Stimulated activated CD4-positive, alpha-beta T cell treated with anti-CD3 and anti-CD28 coated beads, Interleukin-15, amount 100 ng/mL, for 48 hours (primary cell): ENCODE results near the gene TMTC4.
"Not testable (repeated sequence)": the region's sequence is repeated elsewhere in the genome, so short reads cannot be mapped to it uniquely, and the experiment has no call there.

Source experiments
- DNase-seq, 2 donors: peaks; one replicate each; pipeline ENCODE4 v3.0.0-alpha.2; 2020; ENCODE audit warnings: low read depth in 2 of 2

Gene TMTC4

DNA sequence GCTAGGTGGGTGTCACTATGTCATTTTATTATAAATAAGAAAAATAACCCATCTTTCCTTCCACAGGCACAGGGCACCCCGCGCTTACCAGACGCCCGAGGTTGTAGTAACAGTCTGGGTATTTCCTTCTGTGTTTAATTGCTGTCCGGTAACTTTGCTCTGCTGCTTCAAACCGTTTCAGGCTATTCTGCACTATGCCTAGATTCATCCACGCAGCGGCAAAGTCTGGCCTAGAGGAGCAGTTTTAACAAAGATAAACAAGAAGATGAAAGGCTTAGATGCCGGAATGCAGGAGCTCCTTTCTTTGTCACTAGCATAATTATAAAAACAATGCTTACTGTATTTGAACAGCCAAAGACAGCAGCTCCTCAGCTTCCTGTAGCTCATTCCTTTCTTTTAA lies 49.1 kb downstream of the TMTC4 start:
- no peak for DNase-seq

DNA sequence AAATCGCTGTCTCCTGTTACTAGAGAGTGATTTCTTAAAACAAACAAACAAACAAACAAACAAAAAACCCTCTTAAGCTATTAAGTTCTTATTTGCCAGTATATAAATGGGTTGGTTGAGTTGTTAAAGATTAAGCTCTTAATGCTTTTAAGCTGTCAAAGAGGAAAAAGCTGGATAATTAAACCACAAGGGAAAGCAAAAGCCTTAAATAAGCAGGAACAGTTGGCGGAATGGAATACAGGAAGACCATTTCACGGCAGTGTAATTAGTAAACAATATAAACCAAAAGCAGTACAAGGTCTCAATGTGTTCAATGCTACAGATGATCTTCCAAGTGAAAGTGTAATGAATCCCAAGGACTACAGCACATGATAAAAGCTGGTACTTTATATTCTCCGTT lies 53.8 kb downstream of the TMTC4 start:
- DNase-seq = no peak

DNA sequence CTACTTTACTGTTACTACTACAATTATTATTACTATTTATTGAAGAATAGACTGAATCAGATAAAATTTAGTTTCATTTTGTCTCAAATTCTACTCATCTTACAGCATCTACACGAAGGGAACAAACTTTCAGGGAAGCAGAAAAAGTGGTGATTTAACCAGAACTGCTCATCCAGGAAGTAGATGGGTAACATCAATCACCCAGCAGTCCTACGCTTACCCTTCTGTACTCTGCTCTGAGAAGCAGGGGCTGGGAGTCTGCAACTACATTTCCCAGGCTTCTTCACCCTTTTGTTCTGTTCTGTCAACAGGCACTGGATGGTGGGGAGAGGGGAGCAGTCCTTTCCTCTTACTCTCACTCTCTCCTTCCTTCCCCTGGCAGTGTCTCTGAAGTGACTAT lies 54.7 kb downstream of the TMTC4 start:
- DNase-seq = no peak

DNA sequence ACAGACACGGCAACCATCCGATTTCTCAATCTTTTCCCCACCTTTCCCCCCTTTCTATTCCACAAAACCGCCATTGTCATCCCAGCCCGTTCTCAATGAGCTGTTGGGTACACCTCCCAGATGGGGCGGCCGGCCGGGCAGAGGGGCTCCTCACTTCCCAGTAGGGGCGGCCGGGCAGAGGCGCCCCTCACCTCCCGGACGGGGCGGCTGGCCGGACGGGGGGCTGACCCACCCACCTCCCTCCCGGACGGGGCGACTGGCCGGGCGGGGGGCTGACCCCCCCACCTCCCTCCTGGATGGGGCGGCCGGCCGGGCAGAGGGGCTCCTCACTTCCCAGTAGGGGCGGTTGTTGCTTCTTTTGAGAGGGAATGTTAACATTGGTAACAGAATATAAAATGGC lies 55.7 kb downstream of the TMTC4 start:
- DNase-seq = not testable (repeated sequence)

DNA sequence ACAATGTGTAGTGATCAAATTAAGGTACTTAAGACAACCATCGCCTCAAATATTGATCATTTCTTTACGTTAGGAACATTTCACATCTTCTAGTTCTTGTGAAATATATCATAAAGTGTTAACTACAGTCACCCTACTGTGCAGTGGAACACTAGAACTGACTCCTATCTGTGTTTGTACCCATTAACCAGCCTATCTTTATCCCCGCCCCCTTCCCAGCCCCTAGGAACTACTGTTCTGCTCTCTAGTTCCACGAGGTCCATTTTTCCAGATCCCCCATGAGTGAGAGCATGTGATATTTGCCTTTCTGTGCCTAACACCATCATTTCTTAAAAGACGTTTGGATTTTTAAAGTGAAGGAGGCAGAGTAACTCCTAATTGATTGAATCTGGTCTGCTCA lies 61.6 kb downstream of the TMTC4 start:
- DNase-seq = no peak

DNA sequence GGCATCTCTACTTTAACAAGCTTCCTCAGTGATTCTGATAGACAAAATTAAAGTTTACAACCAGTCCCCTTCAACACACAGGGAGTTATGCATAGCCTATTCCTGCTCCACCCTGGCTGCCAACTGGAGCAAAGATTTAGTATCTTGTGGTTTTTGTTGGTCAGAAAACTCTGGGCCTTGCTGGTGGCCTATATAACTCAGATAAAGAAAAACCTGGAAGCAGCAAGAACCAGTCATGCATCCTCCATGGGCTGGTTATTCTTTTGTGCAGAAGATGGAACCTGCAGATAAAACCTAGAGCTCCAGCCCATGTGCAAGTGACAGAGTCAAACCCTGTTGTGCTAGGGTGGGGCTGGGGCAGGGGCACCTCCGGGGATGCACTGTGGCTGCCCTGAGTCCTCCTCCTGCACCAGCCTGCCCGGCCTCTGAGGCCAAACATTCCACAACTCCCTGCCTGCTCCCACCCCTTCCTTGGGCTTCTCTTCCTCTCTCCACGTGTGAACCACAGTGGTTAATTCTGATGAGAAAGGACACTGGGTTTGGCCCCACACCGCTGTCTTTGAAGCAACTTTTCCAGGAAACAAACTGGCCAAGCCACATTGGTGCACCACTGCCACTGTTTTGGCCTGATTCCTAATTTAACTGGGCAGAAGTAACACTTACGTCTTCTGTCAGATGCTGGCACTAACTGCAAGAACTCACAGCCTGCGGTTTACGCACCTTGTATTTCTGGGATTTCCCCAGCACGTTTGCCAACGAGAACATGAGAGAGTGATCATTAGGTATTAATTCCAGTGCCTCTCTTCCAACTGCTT lies 62.7 kb downstream of the TMTC4 start:
- no peak for DNase-seq

DNA sequence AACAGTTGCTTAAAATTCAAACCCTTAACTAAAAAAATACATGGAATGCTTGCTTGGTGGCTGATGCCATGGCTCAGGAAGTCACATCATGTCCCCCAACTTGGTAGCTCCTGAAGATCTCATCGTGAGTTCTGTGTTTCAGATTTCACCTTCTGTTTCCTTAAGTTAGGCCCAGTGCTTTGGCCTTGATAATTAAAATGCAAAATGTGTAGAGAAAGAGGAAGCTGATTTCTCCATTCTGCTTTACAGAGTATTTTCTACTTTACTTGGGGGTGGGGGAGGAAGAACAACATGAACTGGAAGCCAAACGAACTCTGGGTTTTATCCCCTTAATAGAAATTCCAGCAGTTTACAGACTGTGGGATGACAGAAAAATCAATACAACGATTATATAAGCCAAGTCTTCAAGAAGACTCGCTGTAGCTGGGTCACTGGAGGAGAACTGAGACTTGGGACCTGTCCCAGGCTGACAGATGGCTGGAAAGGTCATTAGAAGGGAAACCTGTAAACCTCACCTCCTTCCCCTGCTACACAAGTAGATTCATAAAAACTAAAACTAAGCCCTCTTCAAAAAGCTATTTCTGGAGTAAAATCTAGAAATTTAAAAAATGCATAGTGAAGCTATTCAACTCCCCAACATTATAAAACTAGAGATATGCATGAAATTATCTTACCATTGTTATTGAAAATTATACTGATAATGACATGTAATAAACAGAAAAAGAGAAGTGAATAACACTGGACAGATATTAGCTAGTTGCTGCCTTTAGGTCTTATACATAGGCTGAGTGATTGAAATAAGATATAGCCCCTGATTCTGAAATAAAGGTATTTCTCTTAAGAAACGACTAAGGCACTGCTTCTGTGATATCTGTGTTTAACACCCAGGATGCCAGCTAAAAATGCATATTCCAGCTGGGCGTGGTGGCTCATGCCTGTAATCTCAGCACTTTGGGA lies 63.9 kb downstream of the TMTC4 start:
- no peak for DNase-seq

DNA sequence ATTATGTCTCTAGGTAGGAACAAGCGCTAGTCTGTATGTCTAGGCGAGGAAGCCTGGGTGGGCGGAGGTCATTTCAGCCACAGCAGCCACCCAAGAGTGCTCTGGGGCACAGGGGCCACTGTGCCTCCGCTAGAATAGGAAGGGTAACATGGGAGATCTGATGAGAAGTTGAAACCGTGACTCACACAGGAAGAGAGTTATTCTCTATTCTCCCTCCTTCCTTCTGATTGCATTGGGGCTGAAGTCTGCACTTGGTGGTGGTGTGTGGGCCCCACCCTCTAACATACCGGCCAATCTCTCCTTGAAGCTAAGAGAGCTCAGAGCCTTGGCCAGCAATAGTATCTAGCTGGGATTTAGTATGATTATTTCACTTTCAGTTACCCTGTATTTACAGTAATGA lies 65.7 kb downstream of the TMTC4 start:
- no peak for DNase-seq

DNA sequence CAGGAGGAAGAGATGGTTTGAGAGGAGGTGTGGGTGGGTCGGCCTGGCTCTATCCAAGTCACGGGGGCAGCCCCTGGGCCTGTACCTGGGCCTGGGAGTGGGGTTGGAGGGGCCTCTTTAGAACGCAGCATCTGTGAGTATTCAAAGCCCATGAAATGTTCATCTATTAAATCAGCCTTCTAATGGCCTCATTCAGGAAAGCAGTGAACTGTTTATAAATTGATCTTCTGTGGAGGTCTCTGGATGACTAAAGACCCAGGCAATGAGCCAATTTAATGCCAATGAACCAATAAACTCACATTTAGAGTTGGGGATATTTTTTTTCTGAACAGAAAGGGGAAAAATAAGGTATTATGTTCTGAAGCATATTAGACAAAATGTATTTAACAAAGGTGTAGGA lies 66.1 kb downstream of the TMTC4 start:
- DNase-seq = no peak

DNA sequence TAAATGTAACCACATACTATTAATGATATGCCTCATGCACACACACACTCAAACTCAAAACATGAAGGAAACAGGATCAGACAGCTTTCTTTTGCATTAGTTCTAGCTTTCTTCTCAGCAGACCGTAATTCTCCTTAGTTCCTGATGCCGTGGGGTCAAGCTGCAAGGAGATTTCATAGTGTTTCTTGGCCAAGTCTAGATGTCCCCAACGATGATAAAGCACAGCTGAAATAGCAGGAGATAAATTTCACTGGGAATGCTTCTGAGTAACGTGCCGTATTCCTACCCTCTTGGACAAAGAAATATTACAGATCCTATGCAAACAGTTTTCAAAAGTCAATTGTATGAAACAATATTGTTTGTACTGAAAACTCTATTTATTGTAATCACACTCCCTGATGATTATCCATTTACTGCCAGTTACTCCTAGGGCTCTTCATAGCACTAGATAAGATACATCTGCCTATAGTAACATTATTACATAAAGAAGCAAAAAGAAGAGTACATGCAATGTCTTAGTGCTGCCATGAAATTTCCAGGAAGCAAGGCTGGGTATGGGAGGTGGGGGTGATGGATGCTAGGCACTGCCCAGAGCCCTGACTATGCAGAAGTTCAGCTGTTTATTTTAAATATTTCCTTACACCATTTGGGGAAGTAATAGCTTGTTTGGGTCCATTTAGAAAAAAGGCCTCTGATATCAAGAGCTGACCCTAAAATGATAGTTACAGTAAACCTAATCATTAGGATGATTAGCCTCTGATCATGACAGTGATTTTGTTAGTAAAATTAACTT lies 69.5 kb downstream of the TMTC4 start:
- no peak for DNase-seq

DNA sequence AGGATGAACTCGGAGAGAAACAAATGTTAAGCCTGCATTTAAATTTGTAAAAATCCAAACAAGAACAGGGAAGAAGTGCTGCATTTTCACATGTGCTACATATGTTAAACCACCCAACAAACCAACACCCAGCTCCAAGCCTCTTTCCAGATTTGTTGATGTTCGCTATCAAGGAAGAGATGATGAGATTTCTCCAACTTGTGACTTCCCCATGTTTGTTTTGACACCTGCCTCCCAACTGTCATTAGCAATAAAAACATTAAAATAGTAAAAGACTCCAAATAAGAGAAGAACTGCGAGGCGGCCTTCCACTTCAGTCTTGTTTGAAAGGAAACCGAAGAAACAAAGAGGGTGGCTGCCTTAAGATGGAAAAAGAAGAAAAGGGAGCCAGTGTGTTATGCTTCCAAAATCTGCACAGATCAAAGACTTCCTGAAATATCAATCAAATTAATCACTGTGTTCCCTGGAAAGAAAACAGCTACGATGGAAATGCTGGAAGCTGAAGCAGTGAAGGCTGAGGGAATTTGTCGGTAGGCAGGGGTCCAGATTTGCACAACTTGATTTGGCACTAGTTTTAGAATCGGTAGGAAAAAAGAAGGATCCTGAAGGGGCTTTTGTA lies 72.0 kb downstream of the TMTC4 start:
- no peak for DNase-seq

DNA sequence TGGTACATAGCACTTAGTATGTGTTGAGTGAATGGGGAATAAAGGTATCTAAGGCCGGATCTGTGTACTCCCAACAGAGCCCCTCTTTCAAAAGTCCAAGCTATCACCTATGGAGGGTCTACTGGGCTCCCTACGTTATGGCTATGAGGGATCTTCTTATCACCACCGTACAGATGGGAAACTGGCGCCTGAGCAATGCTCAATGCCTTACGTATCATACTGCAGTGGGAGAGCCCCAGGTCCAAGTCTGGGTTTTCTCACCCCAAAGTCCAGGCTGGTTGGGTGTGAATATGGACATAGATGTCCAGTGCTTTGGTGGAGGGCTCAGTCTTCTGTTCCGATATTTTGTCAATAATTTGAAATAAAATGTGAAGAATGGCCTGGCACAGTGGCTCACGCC lies 72.9 kb downstream of the TMTC4 start:
- no peak for DNase-seq

DNA sequence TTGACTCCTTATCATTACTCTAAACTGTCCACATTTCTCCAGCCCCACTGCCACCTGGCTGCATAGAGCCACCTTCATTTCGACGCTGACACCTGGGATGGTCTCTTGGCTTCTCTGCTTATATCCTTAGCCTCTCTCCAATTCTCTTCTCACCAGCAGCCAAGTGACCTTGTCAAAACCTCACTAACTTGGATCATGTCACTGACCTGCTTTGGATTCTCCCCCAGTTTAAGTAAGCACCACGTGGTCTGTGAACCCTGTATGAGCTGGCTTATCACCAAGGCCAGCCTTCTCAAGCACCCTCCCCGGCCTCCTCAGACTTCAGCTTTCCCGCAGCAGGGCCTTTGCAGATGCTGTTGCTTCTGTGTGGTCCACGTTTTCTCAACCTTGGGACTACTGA lies 73.7 kb downstream of the TMTC4 start:
- DNase-seq = no peak

DNA sequence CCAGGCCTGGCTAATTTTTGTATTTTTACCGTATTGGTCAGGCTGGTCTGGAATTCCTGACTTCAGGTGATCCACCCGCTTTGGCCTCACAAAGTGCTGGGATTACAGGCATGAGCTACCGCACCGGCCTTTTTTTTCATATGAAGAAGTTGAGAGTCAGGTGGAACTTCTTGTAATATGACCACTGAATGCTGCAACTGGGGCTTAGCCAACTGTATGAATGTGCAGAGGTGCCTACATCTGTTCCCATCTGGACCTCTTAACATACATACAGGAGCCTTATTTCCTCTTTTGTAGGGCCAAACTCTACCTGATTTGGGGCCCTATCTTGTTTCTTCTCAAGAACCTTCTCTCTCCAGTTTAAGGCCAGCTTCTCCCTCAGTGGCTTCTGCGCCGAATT lies 74.1 kb downstream of the TMTC4 start:
- DNase-seq = no peak

DNA sequence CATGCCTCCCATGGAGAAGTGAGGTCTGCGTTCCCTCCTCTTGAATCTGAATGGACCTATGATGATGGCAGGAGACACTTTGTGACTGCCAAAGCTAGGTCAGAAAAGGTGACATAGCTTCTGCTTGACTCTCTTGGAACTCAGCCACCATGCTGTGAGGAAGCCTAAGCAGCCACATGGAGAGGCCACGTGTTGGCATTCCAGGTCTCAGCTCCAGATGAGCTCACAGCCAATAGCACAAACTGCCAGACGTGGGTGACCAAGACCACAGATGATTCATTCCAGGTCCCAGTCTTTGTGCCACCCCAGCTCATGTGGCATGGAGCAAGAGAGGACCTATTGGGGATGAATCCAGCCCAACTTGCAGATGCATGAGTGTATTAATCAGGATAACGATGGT lies 77.3 kb downstream of the TMTC4 start:
- no peak for DNase-seq

DNA sequence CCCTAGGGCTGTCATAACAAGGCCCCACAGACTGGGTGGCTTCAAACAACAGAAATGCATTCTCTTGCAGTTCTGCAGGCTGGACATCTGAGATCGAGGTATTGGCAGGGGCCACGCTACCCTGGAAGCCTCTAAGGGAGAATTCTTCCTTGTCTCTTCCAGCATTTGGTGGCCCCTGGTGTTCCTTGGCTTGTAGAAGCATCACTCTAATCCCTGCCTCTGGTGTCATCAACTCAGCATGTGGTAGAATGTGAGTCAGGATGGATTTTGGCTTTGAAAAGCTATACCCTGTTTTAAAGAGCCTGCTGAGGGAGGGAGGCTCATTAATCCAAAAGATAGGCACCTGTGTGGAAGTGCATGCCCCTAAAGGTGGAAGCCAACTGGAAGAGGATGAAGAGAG lies 78.1 kb downstream of the TMTC4 start:
- no peak for DNase-seq

DNA sequence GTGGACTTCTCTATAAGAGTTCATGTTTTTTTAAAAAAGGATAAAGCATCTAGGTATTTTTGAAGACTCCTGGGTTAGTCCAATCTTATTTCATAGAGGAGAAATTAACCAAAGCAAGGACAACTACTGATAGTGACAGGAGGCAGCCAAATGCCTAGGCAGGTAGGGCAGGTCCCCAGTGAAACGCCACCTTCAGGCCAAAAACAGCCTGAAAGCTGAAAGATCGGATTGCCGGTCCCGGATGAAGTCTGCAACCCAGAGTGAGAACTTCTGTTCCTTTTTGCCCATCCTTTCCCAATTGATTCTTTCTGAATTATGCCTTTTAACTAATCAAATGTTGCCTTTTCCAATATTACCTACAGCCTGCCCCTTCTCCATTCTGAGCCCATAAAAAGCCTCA lies 79.9 kb downstream of the TMTC4 start:
- DNase-seq = no peak

DNA sequence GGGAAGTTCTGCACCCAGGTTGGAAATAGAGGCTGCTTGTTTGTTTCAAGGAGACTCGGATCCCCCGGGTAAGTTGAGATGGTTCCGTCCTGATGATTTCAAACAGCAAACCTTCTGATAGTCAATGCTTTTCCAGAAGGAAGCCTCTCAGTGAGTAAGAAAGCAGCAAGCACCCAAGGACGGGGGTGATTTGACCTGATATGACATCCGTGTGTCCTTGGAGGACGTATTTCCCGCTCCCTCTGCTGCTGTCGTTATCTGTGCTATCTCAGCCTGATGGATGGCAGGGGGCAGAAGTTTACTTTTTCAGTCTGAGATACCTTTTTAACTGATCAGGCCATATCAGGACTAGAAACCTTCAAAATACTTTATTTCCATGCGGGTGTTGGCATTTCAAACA lies 80.3 kb downstream of the TMTC4 start:
- DNase-seq = no peak

DNA sequence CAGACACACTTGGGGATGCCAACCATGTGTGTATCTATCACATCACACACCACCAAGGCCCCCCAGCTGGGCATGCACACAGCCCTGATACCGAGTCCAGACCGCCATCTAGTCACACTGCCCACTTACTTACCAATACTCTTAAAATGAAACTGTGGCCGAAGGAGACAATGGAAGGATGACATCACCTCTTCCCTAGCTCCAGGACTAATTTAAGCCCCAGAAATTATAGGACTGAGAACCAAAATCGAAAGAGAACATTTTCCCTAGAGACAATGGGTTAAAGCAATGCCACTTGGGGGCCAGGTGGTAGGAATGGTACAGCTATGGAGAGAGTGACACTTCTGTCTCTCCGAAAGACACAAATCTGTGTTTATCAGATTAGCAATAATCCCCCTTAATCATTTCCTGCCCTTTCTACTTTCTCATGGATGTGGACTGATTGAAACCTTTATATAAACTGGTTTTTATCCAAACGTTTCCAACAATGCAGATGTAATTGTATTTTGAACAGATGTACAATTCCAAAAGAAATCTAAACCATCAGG lies 85.3 kb downstream of the TMTC4 start:
- DNase-seq = no peak

DNA sequence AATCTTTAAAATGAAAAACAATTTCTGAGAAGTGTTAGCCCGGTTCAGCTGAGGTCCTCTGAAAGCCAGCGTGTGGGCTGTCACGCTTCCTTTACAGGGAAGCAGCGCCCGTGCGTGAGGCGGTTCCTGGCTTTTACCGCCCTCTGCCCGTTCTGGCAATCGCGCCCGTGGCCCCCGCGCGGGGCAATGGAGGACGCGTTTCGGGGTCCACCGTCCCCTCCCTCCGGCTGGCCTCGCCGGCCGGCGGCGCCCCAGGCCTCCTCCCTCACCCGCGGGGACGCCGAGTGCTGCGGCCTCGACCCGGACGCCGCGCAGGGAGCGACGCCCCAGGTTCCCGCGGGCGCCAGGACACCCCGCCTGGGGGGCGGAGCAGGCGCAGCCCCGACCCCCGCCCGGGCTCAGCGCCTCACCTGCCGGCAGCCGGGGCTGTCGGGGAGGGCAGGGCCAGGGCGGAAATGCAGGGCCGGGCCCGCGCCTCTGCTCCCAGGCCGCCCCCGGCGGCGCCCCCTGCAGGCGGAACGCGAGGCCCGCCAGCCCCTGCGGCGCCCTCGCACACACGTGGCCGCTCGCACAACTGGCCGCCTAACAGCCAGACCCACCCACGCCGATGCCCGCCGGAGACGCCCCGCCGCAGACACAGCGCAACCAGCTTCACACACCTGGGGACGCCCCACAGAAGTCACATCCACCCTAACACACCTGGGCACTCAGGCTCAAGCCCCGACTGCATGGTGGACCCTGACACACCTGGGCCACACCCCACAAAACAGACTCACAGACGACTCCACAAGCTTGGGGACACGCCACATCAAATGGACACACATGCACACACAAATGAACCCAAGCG lies 86.0 kb downstream of the TMTC4 start, which contains the start of gene GGACT:
Gene GGACT (minus strand): TSS at position 459 of the 847 bp plus-strand sequence. CDS start 56,198 bp downstream, outside the sequence.
- peak; percentile 60 to 80 for DNase-seq
